ENCODE data around the gene LIPG.
"Not testable (repeated sequence)": the region's sequence is repeated elsewhere in the genome, so short reads cannot be mapped to it uniquely, and the experiment has no call there.

LIPG gene

DNA sequence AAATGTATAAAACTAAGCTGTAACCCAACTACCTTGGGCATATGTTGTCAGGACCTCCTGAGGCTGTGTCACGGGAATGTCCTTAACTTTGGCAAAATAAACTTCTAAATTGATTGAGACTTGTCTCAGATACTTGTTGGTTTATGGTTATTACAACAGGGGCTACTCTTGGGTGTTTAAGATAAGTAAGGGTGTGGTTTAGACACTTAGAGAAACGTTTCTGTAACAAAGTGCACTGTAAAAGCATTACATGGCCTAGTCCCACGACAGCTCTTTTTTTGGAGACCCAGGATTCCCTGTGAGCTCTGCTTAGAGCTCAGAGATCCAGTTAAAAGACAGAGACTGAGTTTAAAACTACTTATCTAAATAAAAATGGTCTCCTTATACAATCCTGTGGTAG lies 32.3 kb upstream of the LIPG start:
- Mint-ChIP-seq H3K36me3 (no peaks in the 10 kb centered on the region), H3K4me3 (no peak overlapping the region), H3K9me3 (ENCODE audit: low read depth) (no peaks in the 10 kb centered on the region), H3K27ac (no peak overlapping the region), H3K4me1 (ENCODE audit: low read depth) (no peaks in the 10 kb centered on the region), H3K27me3 (peaks cover 4% of the 10 kb centered on the region)

DNA sequence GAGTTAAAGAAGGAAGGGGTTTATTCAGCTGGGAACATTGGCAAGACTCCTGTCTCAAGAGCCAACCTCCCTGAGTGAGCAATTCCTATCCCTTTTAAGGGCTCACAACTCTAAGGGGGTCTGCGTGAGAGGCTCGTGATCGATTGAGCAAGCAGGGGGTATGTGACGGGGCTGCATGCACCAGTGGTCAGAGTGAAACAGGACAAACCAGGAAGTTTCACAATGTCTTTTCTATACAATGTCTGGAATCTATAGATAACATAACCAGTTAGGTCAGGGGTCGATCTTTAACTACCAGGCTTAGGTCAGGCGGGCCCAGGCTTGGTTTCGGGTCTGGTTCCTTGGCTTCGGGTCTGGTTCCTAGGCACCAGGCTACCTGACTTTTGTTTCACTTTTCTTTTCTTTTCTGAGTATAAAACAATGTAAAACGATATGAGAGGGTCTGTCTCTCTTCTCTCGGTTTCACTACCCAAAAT lies 30.1 kb upstream of the LIPG start:
- no peak overlapping the region for H3K27ac Mint-ChIP-seq
- peaks cover 4% of the 10 kb centered on the region for H3K9me3 Mint-ChIP-seq (ENCODE audit: low read depth)
- H3K27me3 Mint-ChIP-seq = peaks cover 4% of the 10 kb centered on the region
- H3K36me3 Mint-ChIP-seq = peaks cover 2% of the 10 kb centered on the region
- no peaks in the 10 kb centered on the region for H3K4me1 Mint-ChIP-seq (ENCODE audit: low read depth)
- H3K4me3 Mint-ChIP-seq = no peak overlapping the region

DNA sequence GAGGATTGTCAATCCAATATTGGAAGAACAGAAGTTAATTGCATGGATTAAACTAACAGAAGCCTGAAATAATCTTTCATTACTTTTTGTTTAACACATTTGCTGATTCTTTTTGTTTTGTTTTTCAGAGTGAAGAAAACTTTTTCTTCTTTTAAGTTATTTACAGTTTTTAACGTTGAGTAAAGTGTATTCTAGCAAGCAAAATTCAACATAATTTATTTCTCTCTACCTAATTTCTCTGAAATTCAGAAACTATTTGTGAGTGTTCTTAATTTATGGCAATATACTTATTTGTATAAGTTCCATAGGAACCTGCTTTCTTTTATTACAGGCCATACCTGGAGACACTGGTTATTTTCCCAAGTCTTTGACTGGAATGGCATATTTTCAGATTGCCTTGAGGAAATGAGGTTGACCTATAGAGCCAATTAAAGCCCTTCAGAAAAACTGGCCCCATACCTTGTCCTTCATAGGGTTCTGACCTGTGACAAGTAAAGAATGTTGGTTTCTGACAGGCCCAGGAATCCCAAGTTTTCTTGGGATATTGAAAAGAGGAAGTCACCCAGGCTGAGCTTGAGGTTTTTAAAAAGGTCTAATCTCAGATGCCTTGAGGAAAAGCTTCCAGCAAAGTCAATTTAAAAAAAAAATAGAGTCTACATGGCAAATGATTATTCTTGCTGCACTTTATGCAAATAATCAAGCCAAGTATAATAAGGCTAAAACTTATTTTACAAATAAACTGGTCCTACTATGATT lies 26.8 kb upstream of the LIPG start:
- Mint-ChIP-seq H3K4me1 (ENCODE audit: low read depth) (no peaks in the 10 kb centered on the region), H3K27me3 (peaks cover 4% of the 10 kb centered on the region), H3K4me3 (no peak overlapping the region), H3K27ac (no peak overlapping the region), H3K36me3 (peaks cover 2% of the 10 kb centered on the region), H3K9me3 (ENCODE audit: low read depth) (peaks cover 4% of the 10 kb centered on the region)

DNA sequence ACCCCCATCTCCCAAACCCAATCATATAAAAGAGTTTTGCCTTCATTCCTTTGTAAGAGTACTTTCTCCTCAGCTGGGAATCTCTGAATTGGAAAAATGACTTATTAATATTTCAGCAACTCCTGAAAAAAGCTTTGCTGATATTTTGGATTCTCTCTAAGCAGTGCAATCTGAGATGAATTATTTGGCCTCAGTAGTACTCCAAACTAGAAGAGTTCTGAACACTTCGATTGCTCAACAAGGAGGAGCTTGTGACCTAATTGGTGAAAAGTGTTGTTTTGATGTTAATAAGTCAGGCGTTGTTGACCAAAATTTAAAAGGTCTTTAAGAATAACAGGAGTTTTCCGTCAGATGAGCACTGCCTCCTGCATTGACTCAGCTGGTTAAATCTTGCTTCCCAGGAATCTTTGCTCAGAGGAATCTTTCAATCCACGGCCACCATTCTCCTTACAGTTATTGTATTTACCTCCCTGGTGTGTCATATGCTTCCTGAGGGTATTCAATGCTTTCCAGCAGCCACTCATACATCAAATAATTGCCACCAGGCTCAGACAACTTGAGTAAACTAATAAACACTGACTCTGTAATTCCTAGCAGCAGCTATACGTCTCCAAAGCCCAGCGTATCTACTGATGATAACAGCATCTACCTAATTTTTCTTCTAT lies 24.5 kb upstream of the LIPG start:
- Mint-ChIP-seq H3K27ac (no peak overlapping the region), H3K9me3 (ENCODE audit: low read depth) (peaks cover 4% of the 10 kb centered on the region), H3K36me3 (peaks cover 2% of the 10 kb centered on the region), H3K4me3 (no peak overlapping the region), H3K4me1 (ENCODE audit: low read depth) (no peaks in the 10 kb centered on the region), H3K27me3 (peaks cover 1% of the 10 kb centered on the region)

DNA sequence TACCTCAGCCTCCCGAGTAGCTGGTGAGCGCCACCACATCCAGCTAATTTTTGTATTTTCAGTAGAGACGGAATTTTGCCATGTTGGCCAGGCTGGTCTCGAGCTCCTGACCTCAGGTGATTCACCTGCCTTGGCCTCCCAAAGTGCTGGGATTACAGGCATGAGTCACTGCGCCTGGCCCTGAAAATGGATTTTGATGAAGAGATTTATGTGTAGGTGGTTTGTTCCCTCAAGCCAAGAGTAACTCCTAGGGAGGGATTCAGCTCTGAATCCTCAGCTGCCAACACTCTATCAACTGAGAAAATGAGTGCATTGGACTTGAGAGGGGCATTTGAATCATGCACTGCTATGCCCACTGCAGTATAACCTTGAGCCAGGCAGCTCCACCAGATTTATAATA lies 17.5 kb upstream of the LIPG start:
- no peaks in the 10 kb centered on the region for H3K36me3 Mint-ChIP-seq

DNA sequence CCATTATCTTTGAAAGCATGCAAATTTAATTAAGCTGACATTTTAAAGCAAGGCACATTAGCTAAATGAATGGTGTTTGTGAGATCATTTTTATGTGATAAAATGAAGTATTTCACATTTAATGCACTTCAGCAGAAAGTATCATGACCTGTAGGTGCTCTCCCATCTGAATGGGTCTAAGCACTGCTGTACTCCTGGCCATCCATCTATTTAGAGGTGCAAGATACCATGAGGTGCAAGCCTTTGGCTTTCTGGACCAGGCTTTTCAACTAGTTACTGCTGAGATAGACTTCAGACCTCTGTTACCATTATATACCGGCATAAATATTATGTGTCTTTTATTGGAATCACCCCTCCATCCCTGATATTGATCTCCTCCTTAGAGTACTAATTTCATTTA lies 15.6 kb upstream of the LIPG start:
- Mint-ChIP-seq H3K27me3 (peaks cover 11% of the 10 kb centered on the region), H3K4me3 (no peak overlapping the region), H3K4me1 (ENCODE audit: low read depth) (no peaks in the 10 kb centered on the region), H3K36me3 (no peaks in the 10 kb centered on the region), H3K9me3 (ENCODE audit: low read depth) (no peaks in the 10 kb centered on the region), H3K27ac (no peak overlapping the region)

More for the DNA sequence above, 17.5 kb upstream of the LIPG start:
- Mint-ChIP-seq H3K4me1 (ENCODE audit: low read depth) (no peaks in the 10 kb centered on the region), H3K4me3 (no peak overlapping the region), H3K27ac (no peak overlapping the region), H3K27me3 (peaks cover 6% of the 10 kb centered on the region), H3K9me3 (ENCODE audit: low read depth) (no peaks in the 10 kb centered on the region)

DNA sequence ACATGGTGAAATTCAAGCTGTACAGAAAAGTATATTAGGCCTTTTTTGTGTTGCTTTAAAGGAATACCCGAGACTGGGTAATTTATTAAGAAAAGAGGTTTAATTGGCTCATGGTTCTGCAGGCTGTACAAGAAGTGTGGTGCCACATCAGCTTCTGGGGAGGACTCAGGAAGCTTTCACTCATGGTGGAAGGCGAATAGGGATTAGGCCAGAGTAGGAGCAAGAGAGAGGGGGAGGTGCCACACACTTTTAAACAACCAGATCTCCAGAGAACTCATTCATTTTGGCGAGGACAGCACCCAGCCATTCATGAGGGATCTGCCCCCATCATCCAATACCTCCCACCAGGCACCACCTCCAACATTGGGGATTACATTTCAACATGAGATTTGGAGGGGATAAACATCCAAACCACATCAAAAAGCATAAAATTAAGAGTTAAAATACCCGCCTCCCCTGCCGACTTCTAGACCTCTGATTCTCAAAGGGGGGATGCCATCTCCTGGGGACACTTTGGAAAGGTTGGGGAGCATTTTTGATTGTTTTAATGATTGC lies 15.1 kb upstream of the LIPG start:
- H3K27me3 Mint-ChIP-seq = peaks cover 13% of the 10 kb centered on the region
- H3K9me3 Mint-ChIP-seq (ENCODE audit: low read depth) = no peaks in the 10 kb centered on the region
- no peaks in the 10 kb centered on the region for H3K4me1 Mint-ChIP-seq (ENCODE audit: low read depth)
- H3K4me3 Mint-ChIP-seq = no peak overlapping the region
- no peak overlapping the region for H3K27ac Mint-ChIP-seq
- H3K36me3 Mint-ChIP-seq = no peaks in the 10 kb centered on the region

DNA sequence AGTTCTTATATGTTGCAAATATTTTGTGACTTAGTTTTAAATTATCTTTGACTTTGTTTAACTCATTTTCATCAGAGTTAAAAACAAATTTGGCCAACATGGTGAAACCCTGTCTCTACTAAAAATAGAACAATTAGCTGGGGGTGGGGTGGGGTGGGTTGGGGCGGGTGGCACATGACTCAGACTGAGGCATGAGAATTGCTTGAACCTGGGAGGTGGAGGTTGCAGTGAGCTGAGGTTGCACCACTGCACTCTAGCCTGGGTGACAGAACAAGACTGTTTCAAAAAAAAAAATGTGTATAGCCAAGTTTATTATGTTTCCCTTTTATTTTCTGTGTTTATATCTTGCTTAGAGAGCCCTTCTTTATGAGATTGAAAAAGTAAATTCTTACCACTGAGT lies 14.2 kb upstream of the LIPG start:
- no peaks in the 10 kb centered on the region for H3K36me3 Mint-ChIP-seq
- H3K27me3 Mint-ChIP-seq = peaks cover 13% of the 10 kb centered on the region
- no peak overlapping the region for H3K27ac Mint-ChIP-seq
- H3K4me3 Mint-ChIP-seq = no peak overlapping the region
- no peaks in the 10 kb centered on the region for H3K9me3 Mint-ChIP-seq (ENCODE audit: low read depth)
- no peaks in the 10 kb centered on the region for H3K4me1 Mint-ChIP-seq (ENCODE audit: low read depth)

DNA sequence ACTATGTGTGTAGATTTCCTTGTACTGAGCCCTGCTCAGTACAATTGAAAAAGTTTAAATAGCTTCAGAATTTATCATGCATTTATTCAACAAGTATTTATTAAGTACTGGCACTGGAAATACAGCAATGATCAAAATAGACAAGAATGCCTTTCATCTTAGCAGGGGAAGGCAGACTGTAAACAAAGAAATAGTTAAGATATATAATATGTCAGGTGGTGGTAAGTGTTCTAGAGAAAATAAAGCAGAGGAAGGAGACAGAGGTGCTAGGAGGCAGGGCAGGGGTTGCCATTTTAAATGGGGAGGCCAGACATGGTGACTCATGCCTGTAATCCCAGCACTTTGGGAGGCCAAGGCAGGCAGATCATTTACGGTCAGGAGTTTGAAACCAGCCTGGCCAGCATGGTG lies 13.6 kb upstream of the LIPG start:
- Mint-ChIP-seq H3K27ac (no peak overlapping the region), H3K4me3 (no peak overlapping the region), H3K27me3 (peaks cover 15% of the 10 kb centered on the region), H3K4me1 (ENCODE audit: low read depth) (no peaks in the 10 kb centered on the region), H3K9me3 (ENCODE audit: low read depth) (no peaks in the 10 kb centered on the region), H3K36me3 (no peaks in the 10 kb centered on the region)

DNA sequence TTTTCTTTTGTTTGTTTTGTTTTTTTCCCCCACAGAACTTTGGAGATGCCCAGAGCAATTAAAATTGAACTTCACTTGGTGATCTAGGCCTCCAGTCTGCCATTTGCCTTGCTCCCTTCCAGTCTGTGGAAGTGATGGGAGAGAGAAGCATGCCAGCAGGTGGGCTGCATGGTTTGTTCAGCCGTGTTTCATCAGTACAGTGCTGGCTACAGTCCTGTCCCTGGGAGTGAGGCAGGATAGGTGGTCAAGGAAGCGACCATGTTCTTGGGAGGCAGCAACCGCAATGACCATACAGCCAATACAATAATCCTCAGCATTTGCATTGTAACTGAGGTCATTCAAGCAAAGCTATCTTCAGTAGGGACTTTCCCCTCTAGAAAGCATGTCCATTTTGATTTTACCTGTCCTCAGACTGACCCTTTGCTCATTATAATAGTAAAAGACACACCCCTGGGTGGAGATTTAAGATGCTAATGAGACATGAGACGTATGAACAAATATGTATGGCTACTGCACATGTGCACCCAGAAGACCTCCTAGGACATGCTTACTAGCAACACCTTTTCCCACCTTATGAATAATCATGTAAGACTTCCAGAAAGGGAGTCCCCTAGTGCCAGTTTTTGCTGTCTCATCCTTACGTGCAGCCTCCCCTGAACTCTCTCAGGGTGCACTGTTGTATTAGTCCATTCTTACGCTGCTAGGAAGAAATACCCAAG lies 11.1 kb upstream of the LIPG start:
- no peak overlapping the region for H3K27ac Mint-ChIP-seq
- H3K9me3 Mint-ChIP-seq (ENCODE audit: low read depth) = no peaks in the 10 kb centered on the region
- H3K36me3 Mint-ChIP-seq = no peaks in the 10 kb centered on the region
- H3K4me3 Mint-ChIP-seq = no peak overlapping the region
- H3K27me3 Mint-ChIP-seq = peaks cover 24% of the 10 kb centered on the region
- no peaks in the 10 kb centered on the region for H3K4me1 Mint-ChIP-seq (ENCODE audit: low read depth)

DNA sequence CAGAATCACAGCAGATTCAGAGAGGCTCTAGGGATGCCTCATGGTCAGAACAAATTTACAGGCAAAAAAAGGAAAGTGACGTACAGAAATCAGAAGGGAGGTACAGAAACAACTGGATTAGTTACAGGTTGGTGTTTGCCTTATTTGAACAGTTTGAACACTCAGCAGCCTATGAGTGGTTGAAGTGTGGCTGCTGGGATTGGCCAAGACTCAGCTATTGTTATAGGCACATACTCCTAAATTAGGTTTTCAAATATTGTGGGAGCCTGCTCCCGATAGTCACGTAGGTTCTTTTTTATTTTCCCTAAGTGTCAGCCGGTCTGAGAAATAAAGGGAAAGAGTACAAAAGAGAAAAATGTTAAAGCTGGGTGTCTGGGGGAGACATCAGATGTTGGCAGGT lies 8.9 kb upstream of the LIPG start:
- Mint-ChIP-seq H3K27me3 (peaks cover 28% of the 10 kb centered on the region), H3K9me3 (ENCODE audit: low read depth) (no peaks in the 10 kb centered on the region), H3K4me1 (ENCODE audit: low read depth) (no peaks in the 10 kb centered on the region), H3K36me3 (no peaks in the 10 kb centered on the region), H3K27ac (no peak overlapping the region), H3K4me3 (no peak overlapping the region)

DNA sequence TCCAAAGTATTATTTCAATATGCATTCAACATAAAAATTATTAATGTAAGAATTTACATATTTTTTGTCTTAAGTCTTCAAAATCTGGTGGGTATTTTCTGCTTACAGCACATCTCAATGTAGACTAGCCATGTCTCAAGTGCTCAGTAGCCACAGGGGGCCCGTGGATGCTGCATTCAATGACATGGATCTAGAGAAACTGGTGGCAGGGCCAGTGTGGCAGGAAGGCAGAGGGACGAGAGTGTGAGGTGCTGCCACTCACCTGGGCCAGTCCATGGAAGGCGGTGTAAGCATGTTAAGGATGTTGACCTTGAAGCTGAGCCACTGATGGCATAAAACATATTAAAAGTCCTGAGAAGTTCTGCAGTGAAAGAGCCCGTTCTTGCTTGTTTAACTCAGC lies 6.2 kb upstream of the LIPG start:
- H3K27ac Mint-ChIP-seq = no peak overlapping the region
- no peaks in the 10 kb centered on the region for H3K36me3 Mint-ChIP-seq
- no peak overlapping the region for H3K4me3 Mint-ChIP-seq
- H3K27me3 Mint-ChIP-seq = peaks cover 34% of the 10 kb centered on the region
- peaks cover 3% of the 10 kb centered on the region for H3K4me1 Mint-ChIP-seq (ENCODE audit: low read depth)
- no peaks in the 10 kb centered on the region for H3K9me3 Mint-ChIP-seq (ENCODE audit: low read depth)

DNA sequence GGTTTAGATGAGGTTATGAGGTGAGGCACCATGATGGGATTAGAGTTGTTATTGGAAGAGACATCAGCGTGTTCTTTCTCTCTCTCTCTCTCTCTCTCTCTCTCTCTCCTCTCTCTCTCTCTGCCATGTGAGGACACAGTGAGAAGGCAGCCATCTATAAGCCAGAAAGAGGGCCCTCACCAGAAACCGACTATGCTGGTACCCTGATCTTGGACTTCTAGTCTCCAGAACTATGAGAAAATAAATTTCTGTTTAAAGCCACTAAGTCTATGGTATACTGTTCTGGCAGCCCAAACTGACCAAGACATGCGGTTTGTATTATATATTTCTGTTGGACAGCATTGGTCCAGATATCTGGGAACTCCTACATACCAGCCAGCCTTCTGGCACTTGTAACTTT lies 3.5 kb upstream of the LIPG start:
- Mint-ChIP-seq H3K27ac (no peak overlapping the region), H3K4me3 (no peak overlapping the region)

DNA sequence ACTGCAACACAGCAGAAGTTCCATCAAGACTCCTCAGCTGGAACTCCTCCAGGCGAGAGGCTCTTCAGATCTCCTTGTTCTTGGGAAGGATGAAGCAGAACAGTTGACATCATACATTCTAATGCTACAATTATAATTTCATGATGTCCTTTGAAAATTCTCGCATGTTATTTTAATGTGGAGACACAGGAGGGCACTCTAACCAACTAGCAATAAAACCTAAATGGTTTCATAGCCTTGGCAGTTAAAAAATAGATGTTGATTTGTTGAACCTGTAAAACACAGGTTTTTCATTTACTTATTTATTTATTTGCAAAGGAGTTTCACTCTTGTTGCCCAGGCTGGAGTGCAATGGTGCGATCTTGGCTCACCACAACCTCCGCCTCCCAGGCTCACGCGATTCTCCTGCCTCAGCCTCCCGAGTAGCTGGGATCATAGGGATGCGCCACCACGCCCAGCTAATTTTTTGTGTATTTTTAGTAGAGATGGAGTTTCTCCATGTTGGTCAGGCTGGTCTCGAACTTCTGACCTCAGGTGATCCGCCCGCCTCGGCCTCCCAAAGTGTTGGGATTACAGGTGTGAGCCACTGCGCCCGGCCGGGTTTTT lies 2.4 kb upstream of the LIPG start:
- H3K27me3 Mint-ChIP-seq = peaks cover 48% of the 10 kb centered on the region
- H3K4me1 Mint-ChIP-seq (ENCODE audit: low read depth) = peaks cover 28% of the 10 kb centered on the region
- H3K4me3 Mint-ChIP-seq; H3K9me3 Mint-ChIP-seq (ENCODE audit: low read depth); H3K27ac Mint-ChIP-seq; H3K36me3 Mint-ChIP-seq: not testable (repeated sequence)

More for the DNA sequence above, 3.5 kb upstream of the LIPG start:
- no peaks in the 10 kb centered on the region for H3K36me3 Mint-ChIP-seq
- H3K27me3 Mint-ChIP-seq = peaks cover 41% of the 10 kb centered on the region
- H3K4me1 Mint-ChIP-seq (ENCODE audit: low read depth) = peaks cover 28% of the 10 kb centered on the region
- no peaks in the 10 kb centered on the region for H3K9me3 Mint-ChIP-seq (ENCODE audit: low read depth)

DNA sequence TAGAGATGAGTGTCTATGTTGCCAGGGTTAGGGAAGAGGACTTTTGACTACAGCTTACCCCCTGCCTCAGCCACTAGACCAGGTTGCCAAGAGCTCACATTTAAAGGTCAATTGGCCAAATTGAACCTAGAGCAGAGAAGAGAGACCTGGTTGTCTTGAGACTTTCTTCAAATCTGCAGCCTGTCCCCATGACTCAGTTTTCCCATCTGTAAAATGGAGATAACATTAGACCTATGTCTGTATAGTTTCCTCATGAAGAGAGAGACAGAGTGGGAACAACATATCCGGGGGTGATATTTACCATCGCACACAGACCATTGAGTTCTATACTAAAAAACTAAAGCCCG lies 1.6 kb upstream of the LIPG start:
- H3K9me3 Mint-ChIP-seq (ENCODE audit: low read depth) = no peaks in the 10 kb centered on the region
- H3K27me3 Mint-ChIP-seq = peaks cover 48% of the 10 kb centered on the region
- no peak overlapping the region for H3K27ac Mint-ChIP-seq
- no peaks in the 10 kb centered on the region for H3K36me3 Mint-ChIP-seq
- peak overlapping the region; percentile 35 for H3K4me3 Mint-ChIP-seq
- H3K4me1 Mint-ChIP-seq (ENCODE audit: low read depth) = peaks cover 28% of the 10 kb centered on the region
